GM21529 (cell line): Measurements from ENCODE around the gene CDK5R1.
A peak's percentile ranks its signal among the peaks of the same experiment; 100 is the strongest.

Source experiments
- ATAC-seq: cut with Tn5 transposase; IDR thresholded peaks from one replicate; pipeline ENCODE4 v1.9.1; 2021; ENCODE audit not compliant: unreplicated experiment

Gene CDK5R1

DNA sequence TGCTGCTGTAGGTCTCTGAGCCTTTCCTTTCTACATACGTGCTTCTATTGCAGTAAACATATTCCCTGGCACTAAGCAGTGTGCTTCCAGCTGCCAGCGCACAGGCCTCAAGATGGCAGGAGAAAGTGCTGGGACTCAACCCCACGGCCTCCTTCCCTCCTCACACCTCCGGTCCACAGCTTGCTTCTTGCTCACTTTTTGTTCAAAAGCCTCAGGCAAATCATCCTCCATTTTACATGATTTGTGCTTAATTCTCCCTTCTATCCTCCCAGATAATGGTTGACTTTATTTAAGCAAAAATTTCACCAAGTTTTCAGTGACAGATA lies 5.4 kb downstream of the CDK5R1 start:
- no peak for ATAC-seq

DNA sequence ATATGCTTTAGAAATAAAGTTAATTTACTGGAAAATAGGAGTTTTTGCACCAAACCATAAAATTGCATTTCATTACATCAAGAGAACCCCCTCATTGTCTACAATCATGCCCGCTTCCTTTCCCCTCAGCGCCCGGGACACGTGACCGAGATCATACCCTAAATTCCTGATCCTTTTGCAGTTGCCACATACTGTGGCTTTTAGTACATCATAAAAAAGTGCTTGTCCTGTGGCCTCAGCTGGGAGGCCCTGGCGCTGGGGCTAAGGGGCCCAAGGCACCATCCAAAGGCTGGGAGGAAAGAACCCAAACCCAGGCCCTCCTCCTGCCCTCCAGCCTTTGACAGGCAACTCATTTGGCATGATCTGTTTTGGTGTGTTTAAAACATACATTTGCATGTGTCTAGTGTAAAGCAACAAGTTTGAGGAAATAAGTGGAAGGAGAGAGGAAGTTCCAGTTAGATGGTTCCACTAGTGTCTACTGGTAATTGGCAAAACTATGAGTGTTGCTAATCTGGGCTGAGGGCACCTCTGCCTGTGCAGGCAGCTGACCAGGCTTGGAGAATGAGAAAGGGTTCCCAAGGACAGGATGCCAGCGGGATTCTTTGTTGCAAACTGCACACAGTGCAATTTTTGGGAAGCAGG lies 6.0 kb downstream of the CDK5R1 start:
- ATAC-seq: no peak

DNA sequence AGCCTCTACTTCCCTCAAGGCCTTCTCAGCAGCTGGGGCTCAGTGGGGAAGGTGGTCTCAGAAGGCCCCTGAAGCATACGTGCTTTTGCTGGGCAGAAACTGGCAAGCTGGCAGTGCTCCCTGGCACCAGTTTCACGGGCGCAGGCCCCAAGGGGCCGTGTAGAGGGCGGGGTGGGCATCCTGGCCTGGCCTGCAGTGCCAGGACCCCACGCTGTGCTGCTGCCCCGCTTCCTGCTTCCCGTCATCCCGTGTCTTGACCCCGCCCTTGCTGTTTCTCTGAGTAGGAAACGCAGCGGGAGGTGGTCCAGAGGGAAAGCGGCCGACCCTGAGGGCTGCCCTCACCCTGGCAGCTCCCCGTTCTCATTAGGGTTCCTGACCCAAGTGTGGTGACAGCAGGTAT lies 6.8 kb downstream of the CDK5R1 start:
- no peak for ATAC-seq

DNA sequence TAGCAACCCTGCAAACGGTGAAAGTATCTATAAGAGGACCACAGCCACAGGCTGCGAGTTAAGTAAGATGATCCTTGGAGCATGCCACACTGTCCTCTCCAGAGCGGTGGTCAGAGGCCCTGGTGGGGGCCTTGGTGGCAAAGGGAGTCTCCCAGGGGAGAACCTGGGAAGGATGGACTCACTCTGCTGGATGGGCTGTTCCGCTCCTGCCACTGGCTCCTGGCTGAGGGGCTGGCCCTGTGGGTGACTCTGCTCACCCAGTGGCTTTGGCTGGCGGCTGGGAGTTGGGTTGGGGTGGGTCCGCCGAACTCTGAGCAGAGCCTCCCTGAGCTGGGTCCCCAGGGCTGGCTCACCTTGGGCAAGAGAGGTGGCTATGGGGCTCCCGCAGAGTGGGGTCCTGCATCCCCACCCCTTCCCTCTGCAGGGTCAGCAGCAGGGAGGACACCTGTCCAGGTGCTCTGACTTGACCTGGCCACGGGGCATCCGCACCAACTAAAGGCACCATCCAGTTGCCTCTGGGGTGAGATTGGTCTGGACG lies 7.3 kb downstream of the CDK5R1 start:
- no peak for ATAC-seq

DNA sequence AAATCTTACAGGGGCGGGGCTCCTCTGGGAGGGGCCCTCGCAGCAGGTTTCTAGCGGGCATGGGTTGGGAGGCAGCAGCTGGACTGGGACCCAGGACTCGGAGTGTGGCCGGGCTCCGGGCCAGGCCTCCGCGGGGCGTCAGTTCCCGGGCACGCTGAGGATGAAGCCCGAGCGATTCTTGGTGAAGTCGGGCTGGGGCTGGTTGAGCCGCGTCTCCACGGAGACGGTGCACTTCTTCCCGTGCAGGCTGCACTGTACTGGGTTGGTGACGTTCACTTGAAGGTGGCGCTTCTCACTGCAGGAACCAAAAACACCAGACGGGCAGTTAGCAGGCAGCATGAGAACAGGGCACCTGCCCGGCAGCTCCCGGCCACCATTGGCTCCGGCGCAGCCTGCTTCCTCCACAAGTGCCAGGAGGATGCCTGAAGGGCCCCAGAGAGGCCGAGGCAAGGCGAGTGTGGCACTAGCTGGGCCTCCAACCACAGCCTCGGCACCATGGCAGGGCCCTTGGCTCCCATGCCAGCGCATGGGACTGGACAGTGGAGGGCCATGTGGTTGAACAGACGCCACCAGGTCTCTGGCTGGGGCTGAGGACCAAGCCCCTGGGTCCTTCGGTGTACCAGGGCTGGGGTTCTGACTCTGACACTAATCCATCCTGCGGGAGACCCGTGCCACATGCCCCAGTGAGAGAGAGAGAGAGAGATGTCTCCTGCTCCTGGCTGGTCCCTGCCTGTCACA lies 8.0 kb downstream of the CDK5R1 start:
- no peak for ATAC-seq

DNA sequence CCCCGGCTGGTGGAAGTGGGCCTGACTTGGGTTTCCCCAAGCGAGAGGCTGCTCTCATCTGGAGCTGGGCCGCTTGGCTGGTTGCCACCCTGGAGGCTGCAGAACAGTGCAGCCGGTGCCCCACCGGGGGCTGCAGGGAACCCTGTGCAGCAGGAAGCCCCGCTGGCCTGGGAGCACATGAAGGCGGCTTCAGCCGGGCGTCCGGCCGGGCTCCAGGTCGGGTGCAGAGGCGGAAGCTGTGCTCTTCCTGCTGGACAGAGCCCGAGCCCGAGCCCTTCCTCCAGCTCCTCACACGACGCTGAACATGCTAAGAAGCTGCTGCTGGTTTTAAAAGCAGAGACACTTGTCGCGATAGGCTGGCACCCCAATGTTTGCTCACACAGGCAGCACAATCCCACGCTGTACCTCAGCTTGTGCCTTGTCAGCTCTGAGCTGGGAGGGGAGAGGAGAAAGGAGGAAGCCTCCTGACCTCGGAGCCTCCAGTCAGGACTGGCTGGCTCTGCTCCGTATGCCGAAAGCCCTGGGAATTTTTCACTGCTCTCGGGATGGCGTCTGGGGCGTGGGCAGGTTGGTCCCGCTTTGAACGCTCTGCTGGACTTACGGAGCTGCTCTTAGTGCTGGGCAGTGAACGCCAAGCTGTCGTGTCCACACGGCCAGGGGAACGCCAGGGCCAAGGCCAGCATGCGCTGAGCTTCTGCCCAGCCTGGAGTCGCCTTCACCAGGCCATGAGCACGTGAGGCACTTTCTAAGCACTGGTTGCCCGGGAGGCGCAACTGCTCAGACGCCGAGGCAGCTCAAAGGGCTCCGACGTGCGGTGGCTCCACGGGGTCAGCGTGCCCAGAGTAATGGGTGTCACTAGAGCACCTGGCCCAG lies 8.8 kb downstream of the CDK5R1 start:
- no peak for ATAC-seq

DNA sequence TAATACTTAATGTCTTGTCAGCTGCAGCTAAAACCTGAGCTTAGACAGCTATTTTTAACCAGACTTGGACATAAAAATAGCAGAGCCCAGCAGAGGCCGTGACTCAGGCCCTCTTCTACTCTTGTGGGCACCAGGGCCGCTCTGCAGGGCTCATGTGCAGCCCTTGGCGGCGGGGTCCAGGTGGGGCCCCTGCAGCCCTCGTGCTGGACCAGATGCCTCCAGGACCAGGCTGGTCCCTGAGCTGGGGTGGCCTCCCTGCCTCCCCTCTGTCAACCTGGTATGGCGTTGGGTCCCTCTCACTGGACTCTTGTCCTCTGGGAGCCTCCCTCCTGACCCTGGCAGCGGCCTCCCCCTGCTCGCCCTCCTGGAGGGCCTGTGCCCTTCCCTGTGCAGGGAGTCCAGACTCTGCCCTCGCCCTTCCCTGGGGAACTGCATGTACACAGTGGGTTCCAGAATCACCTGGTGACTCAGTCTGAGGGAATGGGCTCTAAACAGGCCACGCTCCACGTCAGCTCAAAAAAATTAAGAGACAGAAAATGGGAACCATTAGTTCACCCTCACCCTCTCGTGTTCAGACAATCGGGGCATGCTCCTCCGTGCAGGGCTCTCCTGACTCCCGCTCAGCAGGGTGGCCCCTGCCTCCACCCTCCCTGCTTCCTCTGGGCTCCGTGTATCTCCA lies 9.7 kb downstream of the CDK5R1 start:
- ATAC-seq: no peak

DNA sequence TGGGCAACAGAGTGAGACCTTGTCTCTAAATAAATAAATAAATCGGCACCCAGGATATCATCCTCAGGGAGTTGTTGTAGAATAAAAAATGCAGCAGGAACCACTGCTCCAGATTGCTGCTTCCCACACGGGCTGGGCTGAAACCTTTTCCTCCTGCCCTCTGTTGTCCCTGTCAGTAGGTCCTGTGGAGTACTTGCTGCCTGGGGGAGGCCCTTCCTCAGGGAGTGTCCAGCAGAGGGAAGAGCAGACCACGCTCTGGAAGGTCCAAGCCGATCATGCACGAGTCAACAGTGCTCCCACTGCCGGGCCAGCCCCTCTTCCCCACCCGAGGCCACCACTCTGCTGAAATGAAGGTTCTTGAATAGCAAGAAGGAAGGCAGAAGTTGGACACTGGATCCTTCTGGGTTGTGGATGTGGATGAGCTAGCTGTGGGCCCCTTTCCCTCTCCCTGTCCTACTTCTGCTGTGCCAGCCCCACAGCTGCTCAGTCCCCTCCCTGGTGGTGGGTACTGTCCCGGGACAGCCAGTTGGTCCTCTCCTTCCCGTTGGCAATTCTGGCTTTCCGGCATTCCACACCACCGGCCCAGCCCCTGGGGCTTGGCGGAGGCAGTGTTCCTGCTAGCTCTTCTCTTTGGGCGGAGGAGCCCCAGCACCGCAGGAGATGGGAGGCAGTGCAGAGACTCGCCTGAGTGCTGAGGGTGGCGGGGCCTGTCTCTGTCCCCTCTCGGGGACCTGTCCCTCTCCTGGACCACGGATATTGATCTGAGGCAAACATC lies 10.8 kb downstream of the CDK5R1 start:
- ATAC-seq: no peak

DNA sequence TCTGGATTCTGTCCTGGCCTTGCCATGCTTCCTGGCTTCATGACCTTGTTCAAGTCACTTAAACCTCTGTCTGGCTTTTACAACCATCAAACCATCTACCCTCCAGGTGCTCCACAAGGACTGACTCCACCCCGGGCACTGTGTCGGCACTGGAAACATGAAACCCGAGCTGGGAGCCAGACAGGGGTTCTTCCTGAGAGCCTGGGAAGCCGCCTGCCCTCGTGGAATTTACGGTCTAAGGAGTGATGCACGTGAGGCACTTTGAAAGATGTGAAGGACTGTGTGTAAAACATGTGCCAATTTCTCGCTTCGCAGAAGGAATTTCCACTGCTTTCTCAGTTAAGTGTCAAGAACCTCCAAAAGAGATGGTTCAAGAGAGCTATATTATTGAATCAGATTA lies 11.6 kb downstream of the CDK5R1 start:
- ATAC-seq: no peak

DNA sequence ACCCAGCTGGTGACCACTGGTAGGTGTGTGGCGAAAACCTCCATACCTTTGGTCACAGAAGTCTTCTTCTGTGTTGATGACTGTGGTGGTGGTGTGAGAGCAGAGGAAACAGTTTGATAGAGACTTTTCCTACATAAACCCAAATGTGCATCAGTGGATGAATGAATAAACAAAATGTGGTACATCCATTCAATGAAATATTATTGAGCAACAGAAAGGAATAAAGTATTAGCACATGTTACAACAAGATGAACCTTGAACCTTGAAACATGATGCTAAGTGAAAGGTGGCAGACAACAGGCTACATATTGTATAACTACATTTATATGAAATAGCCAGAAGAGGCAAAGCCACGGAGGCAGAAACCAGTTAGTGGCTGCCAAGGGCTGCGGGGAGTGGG lies 15.2 kb downstream of the CDK5R1 start:
- no peak for ATAC-seq

DNA sequence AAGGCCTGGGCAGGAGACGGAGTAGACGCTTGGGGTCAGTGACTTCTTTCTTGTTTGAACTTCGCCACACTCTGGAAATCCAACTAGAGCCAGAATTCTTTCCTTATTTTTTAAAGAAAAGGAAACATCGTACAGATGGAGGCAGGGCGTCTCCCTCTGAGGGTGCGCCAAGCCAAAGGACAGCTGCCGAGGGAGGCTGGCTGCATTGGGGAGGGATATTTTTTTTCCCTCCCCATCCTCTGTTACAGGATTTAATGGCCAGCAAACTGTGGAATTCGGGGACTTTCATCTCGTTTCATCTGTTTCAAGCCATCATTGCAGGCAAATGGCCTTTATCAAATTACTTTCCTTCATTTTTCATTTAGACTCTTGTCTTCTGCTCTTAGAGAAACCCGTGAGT lies 15.9 kb downstream of the CDK5R1 start:
- no peak for ATAC-seq

DNA sequence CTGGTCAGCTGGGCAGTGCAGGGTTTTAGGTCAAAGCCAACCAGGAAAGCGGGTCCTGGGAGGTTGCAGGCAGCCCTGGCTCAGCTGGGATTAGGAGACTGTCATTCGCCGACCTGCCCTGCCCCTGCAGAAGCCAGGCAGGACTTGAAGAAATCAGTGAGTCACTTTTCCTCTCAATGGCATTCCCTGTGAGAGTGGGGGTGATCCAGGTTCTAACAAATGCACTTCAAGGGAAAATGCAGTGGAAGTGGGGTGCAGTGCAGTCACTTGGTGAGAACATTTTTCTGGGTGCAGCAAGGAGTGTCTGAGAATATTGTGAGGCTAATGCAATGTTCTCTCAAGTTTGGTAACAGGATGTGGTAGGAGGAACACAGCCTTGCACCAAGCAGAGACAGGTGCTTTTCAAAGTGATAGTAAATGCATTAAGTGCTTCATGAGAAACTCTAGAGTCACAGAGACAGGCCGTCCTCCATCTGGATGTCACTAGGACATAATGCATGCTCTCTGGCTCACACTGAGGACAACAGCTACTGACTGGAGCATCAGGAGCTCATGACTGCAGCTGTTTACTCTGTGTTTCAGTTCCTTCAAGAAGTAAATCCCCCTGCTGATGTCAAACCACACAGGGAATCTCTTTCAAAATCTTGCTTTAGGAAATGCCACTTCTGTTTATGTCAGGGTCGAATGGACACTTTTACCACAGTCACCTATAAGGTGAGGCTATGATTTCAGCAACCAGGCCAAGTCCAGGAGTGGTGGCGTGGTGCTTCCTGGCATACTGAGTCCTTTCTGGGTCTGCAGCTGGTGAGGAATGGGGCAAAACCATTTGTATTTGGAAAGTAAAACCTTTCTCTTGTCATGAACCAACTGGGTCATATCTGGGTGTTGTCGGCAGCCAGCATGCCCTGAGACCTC lies 16.7 kb downstream of the CDK5R1 start:
- ATAC-seq: peak; percentile 86

DNA sequence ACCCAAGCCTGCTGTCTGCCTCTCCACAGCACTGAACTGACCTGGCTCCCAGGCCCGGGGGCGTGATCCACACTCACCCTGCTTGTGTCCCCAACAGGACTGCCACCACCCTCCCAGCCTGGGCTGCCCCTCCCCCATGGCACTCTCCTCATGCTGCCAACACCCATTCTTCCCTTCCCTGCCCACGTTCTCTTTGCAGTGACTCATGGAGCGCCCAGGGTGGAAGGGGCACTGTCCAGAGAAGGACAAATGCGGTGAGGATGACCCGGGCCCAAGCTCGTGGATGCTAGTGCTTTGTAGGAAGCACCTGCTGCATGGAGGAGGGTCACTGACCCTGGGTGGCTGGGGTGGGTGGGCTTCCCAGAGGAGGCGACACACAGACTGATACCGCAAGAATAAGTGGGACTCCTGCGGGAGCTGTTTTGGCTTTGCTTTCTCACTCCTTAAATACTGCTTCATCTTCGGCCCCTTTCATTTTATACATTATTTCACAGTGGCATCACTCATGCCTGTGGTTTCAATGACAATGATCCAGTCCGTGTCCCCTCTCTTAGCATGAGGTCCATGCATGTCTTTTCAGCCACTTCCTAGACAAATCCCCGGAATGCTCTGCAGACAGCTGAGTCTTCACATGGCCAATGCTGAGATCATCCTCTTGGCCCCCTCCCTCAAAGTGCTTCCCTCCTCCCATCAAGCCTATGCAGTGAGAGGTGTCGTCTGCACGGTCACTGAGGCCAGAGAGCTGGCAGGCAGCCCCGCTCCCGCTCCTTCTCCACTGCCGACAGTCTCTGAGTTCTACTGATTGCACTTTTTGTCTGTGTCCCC lies 17.6 kb downstream of the CDK5R1 start:
- no peak for ATAC-seq

DNA sequence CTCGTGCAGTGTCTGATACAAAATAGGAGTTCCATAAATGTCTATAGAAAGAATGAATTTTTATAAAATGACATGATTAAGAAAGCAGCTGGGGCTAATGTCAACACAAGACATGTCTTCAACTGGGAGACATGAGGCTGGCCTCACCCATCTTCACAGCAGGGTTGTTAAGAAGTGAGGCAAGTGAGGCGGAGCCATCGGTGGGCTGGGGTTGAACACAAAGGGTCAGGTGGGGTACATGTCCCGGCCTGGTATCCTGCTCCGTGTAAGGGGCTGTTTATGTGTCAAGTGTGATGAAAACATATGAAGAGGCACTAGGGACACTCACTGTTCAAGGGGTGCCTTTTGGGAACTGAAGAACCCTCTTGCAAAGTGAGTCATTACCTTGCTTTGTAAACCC lies 22.1 kb downstream of the CDK5R1 start:
- no peak for ATAC-seq

DNA sequence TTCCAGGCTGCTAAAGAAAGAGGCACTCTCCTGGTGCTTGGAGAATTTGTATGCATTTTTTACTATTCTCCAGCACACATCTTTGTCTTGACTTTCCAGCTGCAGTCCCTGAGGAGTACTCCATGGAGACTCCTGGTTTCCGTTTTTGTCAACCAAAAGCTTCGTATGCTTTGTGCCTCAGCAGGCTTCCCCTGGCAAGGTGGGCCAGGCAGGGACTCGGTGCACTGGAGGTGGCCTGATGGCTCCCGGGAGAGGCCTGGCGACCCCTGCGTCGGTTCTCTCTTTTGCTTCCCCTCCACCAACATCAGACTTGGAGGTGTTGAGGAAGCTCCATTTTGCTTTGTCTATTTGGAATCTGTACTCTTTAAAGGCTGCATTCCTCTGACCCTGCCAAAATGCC lies 23.7 kb downstream of the CDK5R1 start:
- ATAC-seq: no peak

DNA sequence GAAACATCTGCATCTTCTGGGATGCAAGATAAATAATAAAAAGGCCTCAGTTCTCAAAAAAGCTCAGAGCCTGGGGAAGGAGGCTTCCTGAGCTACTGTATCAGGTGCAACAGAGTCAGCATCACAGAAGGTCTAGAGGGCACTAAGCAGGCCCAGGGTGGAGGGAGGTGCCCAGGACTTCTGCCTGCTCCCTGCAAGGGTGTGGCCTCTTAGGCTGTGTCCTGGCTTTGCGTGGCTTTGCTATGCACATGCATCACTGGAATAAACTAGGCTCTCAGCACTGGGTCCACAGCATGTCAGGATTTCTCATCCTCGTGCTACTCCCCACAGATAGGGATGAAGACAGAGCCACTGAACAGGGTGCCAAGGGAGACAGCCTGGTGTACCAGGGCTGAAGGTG lies 25.5 kb downstream of the CDK5R1 start:
- no peak for ATAC-seq

DNA sequence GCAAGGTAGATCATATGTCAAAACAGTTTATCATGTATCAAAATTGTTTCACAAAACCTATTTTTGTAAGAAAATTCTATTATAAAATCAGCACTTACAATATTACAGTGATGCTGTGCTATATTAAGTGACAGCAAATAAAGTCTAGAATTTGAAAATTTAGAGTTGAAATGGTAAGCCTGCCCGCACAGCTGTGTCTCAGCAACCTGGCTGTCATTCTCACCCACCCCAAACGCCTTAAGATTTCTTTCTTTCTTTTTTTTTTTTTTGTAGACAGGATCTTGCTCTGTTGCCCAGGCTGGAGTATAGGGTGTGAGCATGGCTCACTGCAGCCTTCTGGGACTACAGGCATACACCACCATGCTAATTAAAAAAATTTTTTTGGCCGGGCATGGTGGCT lies 26.8 kb downstream of the CDK5R1 start:
- no peak for ATAC-seq

DNA sequence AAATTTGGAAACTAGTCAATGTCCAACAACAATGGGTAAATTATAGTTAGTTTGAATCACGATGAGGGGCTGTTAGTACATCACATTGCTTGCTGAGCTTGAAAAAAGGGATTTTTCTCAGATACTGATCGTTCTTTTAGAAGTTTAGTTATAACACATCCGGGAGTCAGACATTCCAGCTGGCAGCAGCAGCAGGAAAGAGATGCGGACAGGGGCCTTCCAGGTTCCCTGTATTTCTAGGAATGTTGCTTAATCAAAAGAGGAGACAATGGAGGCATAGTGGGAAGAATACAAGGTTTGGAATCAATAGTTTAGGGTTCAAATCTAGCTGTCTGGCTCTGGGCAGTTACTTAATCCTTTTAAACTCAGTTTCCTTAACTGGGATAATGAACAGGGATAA lies 27.8 kb downstream of the CDK5R1 start:
- no peak for ATAC-seq
